ENCODE data around the gene ROPN1L.
"Not testable (repeated sequence)": the region's sequence is repeated elsewhere in the genome, so short reads cannot be mapped to it uniquely, and the experiment has no call there.

The ROPN1L gene

DNA sequence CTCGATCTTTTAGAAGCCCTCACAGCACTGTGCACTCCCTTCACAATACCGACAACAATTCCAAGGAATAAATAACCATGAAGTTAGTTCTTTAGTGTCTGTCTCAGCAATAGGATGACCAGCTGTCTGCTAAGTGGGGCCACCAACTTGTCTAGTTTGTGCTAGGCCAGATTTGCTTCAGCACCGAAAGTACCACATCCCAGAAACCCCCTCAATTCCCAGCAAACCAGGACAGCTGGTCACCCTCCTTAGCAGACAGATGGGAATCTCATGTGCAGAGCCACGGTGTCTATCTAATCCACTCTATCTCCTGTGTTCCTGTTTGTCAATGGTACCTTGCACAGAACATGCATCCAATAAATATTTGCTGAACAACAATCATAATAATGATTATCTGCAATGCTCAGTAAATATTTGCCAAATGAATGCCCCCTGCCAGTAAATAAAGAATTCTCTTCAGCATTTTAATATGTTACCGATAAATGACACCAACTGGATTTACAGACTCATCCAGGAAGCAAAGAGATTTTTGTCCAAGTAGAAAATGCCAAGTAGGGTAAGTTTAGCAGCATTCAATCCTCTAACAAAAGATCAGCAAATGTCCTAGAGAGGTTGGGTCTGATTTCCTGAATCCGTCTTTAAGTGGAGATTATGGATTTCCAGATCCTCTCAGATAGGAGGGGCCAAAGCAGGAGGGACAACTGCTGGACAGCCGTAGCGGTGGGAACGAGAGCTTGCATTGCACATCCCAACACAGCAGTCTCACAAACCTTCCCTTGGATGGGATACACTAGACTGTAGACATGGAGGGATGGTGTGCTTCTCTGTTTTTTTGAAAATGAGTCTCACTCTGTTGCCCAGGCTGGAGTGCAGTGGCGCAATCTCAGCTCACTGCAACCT is 70.3 kb downstream of the ROPN1L start:
- Mint-ChIP-seq H3K9me3 (no peaks in the 10 kb centered on the region), H3K4me3 (no peak overlapping the region), H3K4me1 (no peaks in the 10 kb centered on the region), H3K36me3 (no peaks in the 10 kb centered on the region), H3K27ac (no peak overlapping the region)
- DNase-seq (ENCODE audit: low spot score in 2 of 2) (no peak), ATAC-seq (no peak)

DNA sequence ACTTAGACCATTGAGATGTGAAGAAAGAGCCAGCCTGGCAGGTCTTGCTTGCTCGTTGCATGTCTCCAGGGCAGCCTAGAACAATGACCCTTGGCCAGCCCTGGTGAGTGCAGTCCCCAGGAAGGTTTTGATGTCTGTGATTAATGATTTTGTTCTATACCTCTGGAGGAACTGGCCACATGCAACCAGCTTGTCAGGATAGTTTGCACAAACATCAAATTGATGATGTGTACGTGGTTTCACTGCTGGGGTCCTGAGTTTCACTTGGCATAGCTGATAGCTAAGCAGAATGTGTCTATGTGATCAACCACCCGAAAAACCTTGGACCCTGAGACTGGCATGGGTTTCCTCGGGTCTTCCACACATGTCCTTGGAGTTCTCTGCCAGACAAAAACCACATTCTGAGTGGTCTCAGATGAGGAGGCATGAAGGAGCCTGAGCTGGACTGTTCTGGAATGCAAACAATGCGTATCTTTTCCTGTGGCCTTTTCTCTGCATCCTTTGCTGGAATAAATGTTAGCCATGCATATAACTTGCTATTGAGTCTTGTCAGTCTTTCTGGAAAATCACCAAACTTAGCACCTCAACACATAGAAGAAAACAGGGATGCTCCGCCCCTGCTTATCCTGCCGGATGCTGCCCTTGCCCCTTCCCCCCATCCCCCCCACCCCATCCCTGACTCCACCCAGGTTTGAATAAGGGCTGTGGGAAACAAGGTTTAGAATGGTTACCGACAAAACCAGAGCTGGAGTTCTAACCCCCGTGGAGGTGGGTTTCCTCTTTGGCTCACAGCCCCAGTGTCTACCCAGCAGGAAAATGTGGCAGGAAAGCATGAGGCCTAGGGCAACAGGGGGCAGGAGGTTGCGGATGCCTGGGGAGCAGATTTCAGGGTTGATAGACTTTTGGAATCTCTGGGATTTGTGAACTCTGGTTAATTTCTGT is 72.1 kb downstream of the ROPN1L start:
- no peak for DNase-seq (ENCODE audit: low spot score in 2 of 2)
- H3K4me3 Mint-ChIP-seq: no peak overlapping the region
- no peak for ATAC-seq
- H3K9me3 Mint-ChIP-seq: no peaks in the 10 kb centered on the region
- H3K27ac Mint-ChIP-seq: no peak overlapping the region
- no peaks in the 10 kb centered on the region for H3K4me1 Mint-ChIP-seq
- H3K36me3 Mint-ChIP-seq: no peaks in the 10 kb centered on the region

DNA sequence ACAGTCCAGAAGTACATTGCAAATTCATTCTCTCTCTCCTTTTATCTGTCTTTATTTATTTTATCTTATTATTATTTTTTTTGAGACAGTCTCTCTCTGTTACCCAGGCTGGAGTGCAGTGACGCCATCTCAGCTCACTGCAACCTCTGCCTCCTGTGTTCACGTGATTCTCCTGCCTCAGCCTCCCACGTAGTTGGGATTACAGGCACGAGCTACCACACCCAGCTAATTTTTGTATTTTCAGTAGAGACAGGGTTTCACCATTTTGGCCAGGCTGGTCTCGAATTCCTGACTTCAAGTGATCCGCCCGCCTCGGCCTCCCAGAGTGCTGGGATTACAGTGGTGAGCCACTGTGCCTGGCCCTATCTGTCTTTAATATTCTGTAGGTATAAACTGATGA is 72.9 kb downstream of the ROPN1L start:
- not testable (repeated sequence) for H3K4me1 Mint-ChIP-seq; ATAC-seq; H3K36me3 Mint-ChIP-seq; H3K4me3 Mint-ChIP-seq; DNase-seq (ENCODE audit: low spot score in 2 of 2); H3K9me3 Mint-ChIP-seq; H3K27ac Mint-ChIP-seq

All from stimulated activated effector memory CD8-positive, alpha-beta T cell treated with anti-CD3 and anti-CD28 coated beads, Interleukin-12 subunit alpha, Interleukin-12 subunit beta, amount 100 ng/mL, for 72 hours (primary cell).